Measurements from ENCODE around the gene CLK2. TPM values are rescaled to one million over a fixed set of nuclear protein-coding genes. Genes with fewer than 3 reads are reported as not detected.

The CLK2 gene
- total and polyA plus RNA-seq, 9 of the 15 experiments (the other 6 are each of a cell fraction or from before 2014, with no cell fraction given) = 13.5 to 81.4 (median 39.6) TPM

- TF ChIP-seq CHD7 (IDR thresholded peaks at IDR 0.05; ENCODE audit: low read depth, low read length) (no peak), POU5F1 (IDR thresholded peaks at IDR 0.05; ENCODE audit: borderline replicate concordance, low read depth, low read length, partially characterized antibody) (no peak), CHD2 (IDR thresholded peaks at IDR 0.05; ENCODE audit: low read depth, low read length) (no peak), STAT5B (CRISPR knock-in tag; IDR thresholded peaks at IDR 0.05) (no peak), SNIP1 (IDR thresholded peaks at IDR 0.05; ENCODE audit: low read depth) (no peak), MYNN (IDR thresholded peaks at IDR 0.05) (no peak), MYNN (CRISPR knock-in tag; IDR thresholded peaks at IDR 0.05) (no peak), PTTG1 (tag; IDR thresholded peaks at IDR 0.05; ENCODE audit: low read depth) (no peak), TOE1 (IDR thresholded peaks at IDR 0.05; ENCODE audit: borderline replicate concordance) (peak; percentile 39; the same call in 1 of the 2 replicates), TOE1 (CRISPR knock-in tag; IDR thresholded peaks at IDR 0.05; ENCODE audit: borderline replicate concordance, low read depth) (peak; percentile 88), ARID3B (CRISPR knock-in tag; IDR thresholded peaks at IDR 0.05; ENCODE audit: borderline replicate concordance) (no peak), SETDB1 (IDR thresholded peaks at IDR 0.05; ENCODE audit: low read length) (no peak), SIN3B (IDR thresholded peaks at IDR 0.05; ENCODE audit: low read depth) (no peak), TGIF2 (CRISPR knock-in tag; IDR thresholded peaks at IDR 0.05) (0 out of 2 replicates have a peak, but pooled peaks have one; percentile 62), ZNF589 (CRISPR knock-in tag; IDR thresholded peaks at IDR 0.05; ENCODE audit: low read depth) (no peak; the same call in 1 of the 2 replicates), ZBTB17 (CRISPR knock-in tag; IDR thresholded peaks at IDR 0.05) (no peak)
These were observed at the start of gene CLK2 (continued) for GRCh38 chr1:155273343-155274245.
